Measurements from ENCODE around the gene DMAP1. TPM values are rescaled to one million over a fixed set of nuclear protein-coding genes. Genes with fewer than 3 reads are reported as not detected.

Gene DMAP1
- total and polyA plus RNA-seq, 9 donors: 28.1 to 46.9 (median 42.2) TPM

DNA sequence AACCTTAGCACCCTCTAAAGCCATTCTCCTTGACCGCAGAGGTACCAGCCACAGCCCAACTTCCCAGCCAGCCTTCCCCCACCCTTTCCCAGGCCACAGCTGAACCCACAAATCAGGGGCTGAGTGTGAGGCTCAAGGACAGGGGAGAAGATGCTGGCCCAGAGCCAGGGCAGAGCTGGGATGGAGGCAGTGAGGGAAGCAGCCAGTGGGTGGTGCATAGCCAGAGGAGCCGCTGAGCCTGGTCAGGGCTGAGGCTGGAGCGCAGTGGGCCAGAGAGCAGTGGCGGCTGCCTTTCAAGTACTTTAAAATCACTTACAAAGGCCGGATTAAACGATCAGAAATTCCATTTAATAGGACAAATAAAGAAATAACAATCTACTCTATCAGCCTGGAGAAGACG lies 36.3 kb downstream of the DMAP1 start:
- Histone ChIP-seq H3K4me3 (no peak overlapping the region), H3K4me1 (ENCODE audit: insufficient read depth) (peaks cover 6% of the 10 kb centered on the region), H3K36me3 (no peaks in the 10 kb centered on the region), H3K9me3 (no peaks in the 10 kb centered on the region), H3K27ac (no peak overlapping the region), H3K27me3 (no peaks in the 10 kb centered on the region)
- intact Hi-C loops (cut with DNase I): no loop called here
- 44 to 62% (median 55%) methylated on average over 7 of the region's 7 CpGs for WGBS, 3 donors
- DNase-seq: peak; percentile 71 to 85 (median 73)
- TF ChIP-seq EP300 (IDR thresholded peaks at IDR 0.05) (no peak), POLR2A (IDR thresholded peaks at IDR 0.05) (no peak)
- TF ChIP-seq, protein P1, sequence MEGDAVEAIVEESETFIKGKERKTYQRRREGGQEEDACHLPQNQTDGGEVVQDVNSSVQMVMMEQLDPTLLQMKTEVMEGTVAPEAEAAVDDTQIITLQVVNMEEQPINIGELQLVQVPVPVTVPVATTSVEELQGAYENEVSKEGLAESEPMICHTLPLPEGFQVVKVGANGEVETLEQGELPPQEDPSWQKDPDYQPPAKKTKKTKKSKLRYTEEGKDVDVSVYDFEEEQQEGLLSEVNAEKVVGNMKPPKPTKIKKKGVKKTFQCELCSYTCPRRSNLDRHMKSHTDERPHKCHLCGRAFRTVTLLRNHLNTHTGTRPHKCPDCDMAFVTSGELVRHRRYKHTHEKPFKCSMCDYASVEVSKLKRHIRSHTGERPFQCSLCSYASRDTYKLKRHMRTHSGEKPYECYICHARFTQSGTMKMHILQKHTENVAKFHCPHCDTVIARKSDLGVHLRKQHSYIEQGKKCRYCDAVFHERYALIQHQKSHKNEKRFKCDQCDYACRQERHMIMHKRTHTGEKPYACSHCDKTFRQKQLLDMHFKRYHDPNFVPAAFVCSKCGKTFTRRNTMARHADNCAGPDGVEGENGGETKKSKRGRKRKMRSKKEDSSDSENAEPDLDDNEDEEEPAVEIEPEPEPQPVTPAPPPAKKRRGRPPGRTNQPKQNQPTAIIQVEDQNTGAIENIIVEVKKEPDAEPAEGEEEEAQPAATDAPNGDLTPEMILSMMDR (IDR thresholded peaks at IDR 0.05): no peak

DNA sequence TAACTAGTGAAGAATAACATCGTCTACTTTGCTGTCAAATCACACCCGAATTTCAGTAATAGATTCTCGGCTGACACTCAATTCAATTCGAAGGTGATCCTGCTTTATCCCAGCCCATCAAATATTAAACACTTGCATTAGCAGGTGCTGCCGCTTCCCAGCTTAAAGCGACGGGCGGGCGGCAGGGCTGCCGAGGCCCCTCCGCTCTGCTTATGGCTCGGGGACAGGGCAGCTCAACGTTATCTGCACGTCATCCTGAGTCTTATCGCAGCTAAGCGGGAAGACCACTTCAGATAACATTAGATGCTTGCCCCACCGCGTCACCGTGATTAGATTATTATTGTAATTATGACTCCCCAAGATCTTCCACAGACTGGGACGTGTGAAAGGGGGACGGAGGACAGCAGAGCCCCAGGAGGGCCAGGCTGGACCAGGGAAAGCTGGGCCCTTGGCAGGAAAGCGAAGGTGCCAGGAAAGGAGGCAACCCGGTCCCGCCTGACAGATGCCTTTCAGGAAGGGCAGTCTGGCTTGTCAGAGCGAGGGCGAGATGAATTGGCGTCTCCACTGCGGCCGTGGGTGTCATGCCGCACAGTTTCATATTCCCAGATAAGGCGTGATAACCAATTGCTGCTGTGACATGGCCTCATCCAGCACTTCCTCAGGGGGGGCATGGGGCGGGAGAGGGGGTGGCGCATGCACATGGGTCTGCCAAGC lies 37.0 kb downstream of the DMAP1 start:
- Histone ChIP-seq H3K27me3 (no peaks in the 10 kb centered on the region), H3K9me3 (no peaks in the 10 kb centered on the region), H3K36me3 (no peaks in the 10 kb centered on the region), H3K27ac (no peak overlapping the region), H3K4me1 (ENCODE audit: insufficient read depth) (peaks cover 6% of the 10 kb centered on the region), H3K4me3 (no peak overlapping the region)
- no peak for DNase-seq
- TF ChIP-seq EP300 (IDR thresholded peaks at IDR 0.05): no peak
- no peak for TF ChIP-seq POLR2A (IDR thresholded peaks at IDR 0.05)
- TF ChIP-seq, protein P1 (IDR thresholded peaks at IDR 0.05): no peak
- intact Hi-C loops (cut with DNase I): no loop called here
- WGBS, 3 donors: 80 to 85% (median 81%) methylated on average over 33 of the region's 33 CpGs

DNA sequence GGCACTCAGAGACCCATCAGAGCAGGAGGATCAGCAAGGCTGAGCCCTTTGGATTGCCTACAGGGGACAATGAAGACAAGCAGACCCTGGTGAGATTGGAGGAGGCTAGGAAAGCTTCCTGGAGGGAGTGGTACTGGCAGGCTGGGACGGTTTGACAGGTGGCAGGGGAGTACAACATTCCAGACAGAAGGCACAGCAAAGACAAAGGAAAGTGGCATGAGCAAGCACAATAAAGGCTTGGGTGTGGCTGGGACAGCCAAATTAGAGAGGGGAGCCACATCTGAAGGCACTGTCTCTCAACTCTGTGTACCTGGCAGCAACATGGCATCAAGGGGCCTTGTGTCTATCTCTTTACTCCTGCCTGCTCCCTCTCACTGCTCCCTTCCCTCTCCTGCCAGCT lies 38.2 kb downstream of the DMAP1 start:
- Histone ChIP-seq H3K4me3 (no peak overlapping the region), H3K4me1 (ENCODE audit: insufficient read depth) (peaks cover 6% of the 10 kb centered on the region), H3K36me3 (no peaks in the 10 kb centered on the region), H3K9me3 (no peaks in the 10 kb centered on the region), H3K27ac (no peak overlapping the region), H3K27me3 (no peaks in the 10 kb centered on the region)
- TF ChIP-seq EP300 (IDR thresholded peaks at IDR 0.05) (no peak), POLR2A (IDR thresholded peaks at IDR 0.05) (no peak)
- TF ChIP-seq, protein P1 (IDR thresholded peaks at IDR 0.05): no peak
- intact Hi-C loops (cut with DNase I): no loop called here
- no peak for DNase-seq
- WGBS, 3 donors: 91 to 100% (median 100%) methylated on average over 1 of the region's 1 CpG

DNA sequence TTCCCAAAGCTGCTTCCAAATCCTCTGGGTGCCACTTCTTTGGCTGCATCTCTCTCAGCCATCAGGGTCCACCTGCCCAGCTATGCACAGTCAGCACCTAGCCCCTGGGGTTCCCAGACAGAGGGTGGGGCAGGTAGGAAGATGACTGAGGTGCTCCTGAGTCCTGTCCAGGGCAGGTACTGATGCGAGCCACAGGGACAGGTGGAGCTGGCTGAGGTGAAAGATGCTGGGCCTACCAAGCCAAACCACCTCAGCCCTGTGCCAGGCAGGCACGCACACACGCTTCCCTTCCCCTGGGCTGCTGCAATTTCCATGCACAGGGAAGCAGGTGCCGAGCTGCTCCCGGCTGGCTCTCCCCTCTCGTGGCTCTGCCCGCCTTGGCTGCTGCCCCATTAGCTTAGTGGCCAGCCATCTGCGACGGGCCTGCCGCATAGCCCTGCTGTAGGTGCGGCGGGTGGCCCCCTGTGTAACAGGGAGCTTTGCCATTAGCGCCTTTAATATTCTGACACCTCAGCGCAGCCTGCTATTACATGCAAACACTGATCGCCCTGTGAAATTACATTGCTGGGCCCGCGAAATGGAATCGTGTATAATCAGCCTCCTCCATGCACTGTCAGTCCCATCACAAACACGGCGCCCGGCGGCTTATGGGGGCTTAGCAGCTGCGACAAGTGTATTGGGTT lies 38.9 kb downstream of the DMAP1 start:
- intact Hi-C loops (cut with DNase I): no loop called here
- H3K36me3 ChIP-seq: no peaks in the 10 kb centered on the region
- DNase-seq: no peak
- 95% methylated on average over 22 to 23 of the region's 23 CpGs for WGBS, 3 donors
- no peaks in the 10 kb centered on the region for H3K27me3 ChIP-seq
- peaks cover 6% of the 10 kb centered on the region for H3K4me1 ChIP-seq (ENCODE audit: insufficient read depth)
- no peaks in the 10 kb centered on the region for H3K9me3 ChIP-seq
- no peak for TF ChIP-seq POLR2A (IDR thresholded peaks at IDR 0.05)
- TF ChIP-seq, protein P1 (IDR thresholded peaks at IDR 0.05): no peak
- TF ChIP-seq EP300 (IDR thresholded peaks at IDR 0.05): no peak
- H3K27ac ChIP-seq: no peak overlapping the region
- no peak overlapping the region for H3K4me3 ChIP-seq
